ENCODE results near the gene RALGAPA2.

The RALGAPA2 gene

DNA sequence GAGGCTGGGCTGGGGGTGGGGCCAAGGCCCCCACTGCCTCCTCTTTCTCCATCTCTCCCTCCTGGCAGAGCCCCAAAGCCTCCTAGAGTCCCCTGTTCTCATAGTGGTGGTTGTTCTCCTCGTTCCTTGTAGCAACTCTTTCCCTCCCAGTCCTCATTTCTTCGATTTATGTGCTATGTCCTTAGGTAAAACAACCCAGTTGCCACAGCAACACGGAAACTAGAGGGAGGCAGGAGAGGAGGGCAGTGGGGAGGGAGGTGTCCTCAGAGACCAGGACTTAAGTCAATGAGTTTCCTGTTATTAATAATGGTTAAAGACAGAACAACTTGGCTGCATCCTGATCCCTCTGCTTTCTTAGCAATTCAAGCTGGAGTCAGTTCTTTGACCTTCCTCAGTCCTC is 183.6 kb downstream of the RALGAPA2 start:
- DNase-seq = no peak

DNA sequence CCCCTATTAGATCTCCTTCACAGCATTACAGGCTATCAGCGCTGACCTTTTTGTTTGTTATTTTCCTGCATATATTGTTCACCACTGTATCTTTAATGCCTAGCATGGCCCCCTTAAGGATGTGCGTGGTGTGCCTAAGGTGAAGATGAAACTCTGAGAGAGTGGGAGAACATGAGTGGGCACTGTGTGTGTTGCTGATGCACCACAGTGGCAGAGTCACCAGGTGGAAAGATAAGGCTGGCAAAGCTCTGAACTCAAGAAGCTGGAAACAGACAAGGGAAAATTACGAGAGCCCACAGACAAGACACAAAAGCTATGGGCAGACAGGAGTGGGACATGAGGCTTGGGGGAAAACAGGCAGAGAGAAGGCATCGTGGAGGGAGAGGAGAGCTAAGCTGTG is 184.8 kb downstream of the RALGAPA2 start:
- no peak for DNase-seq

DNA sequence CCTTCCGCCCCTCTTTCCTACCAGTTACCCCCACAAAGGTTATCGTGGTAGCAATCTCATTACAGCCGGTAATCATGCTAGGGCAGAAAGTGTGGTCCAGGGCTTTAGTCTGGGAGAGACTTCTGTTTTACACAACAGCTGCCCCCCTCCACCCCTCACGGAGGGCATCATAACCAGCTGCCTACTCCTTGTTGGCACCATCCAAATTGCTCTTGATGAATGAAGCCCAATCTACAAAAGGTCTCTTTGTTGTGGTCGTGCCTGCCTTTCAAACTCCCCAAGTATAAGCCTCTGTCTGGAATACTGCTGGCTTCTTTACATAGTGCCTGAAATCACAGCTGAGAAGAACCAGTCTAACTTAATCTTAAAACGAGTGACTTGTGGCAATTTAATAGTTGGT is 186.7 kb downstream of the RALGAPA2 start:
- DNase-seq = peak; percentile 17

DNA sequence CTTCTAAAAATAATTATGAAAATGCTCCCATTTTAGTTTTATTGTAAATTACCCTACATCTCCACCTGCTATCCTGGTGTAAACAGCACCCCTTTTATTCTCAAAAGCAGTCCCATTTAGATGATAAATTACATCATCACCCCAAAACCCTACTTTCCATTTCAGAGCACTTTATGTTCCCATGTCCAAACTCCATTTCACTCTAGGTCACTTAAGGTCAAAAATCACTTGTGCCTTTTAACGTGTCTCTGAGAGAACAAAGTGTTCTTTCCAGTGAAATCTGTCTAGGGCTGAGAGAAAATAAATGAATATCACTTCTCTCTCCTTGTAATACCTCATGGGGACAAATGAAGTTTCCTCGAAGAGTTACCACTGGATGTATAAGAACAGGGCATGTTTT is 187.2 kb downstream of the RALGAPA2 start:
- DNase-seq = no peak

DNA sequence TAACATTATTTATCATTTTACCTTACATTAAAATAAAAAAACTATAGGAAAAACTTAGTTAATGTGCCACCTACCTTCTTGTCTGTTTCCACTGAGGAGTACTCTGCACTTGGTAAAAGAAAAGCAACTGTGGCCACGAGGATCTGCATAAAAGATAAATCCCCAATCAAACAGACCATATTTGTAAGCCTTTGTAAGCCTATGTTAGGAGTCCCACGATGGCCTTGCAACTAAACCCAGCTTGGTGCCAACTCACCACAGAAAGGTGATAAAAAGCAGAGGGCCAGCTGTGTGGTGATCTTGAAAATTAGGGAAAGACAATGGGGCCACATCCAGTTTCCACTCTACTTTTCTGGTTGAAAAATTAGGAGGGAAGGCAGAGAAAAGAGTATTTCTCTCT is 187.7 kb downstream of the RALGAPA2 start:
- no peak for DNase-seq

DNA sequence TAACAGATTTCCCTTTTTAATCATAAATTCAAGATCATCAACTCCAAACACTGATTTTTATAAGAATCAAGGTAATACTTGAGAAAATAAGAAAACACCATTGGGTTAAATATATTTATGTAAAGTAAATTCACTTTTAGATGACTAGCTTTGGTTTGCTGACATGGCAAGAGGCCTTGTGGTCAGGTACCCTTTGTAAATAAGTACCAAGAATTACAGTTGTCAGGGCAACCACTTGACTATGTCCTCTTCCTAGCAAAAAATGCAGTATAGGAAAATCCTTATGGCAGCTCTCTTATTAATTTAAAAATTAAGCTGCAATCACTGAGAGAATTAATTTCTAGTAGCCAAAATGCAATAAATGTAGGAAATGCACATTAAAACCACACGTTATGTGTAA is 190.7 kb downstream of the RALGAPA2 start:
- DNase-seq = no peak

DNA sequence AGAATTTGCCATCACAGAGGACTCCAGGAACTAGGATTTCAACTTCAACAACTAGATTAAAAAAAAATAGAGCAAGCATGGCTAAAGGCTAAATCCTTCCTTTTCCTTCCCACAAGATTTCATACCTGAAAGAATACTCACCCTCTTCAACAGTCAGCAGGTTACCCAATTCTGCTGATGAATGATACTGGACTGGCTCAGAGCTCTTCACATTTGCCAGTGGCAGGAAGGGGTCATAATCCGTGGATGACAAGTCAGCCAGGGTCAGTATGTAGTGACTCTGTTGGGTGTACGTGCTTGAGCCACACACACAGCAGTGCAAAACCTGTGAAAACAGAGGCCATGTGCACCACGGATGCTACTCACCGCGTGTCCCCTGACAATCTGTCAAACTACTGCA is 191.7 kb downstream of the RALGAPA2 start:
- no peak for DNase-seq

DNA sequence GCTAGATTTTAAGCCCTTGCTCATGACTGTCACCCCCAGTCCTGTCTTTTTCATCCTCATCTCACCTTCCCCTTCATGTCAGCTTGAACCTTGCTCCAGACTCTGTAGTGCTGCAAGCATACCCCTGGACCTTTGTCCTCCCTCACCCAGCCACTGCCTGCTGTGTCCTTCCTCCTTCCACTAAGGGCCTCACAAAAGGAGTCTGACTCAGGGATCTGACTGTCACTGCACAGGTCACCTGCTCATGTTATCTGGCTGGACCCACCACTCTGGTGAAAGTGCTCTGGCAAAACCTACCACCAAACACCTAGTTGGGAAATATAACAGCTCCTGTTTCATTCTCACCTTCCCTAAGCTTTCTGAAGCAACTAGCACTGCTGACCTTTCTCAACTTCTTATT is 193.2 kb downstream of the RALGAPA2 start:
- DNase-seq = no peak

DNA sequence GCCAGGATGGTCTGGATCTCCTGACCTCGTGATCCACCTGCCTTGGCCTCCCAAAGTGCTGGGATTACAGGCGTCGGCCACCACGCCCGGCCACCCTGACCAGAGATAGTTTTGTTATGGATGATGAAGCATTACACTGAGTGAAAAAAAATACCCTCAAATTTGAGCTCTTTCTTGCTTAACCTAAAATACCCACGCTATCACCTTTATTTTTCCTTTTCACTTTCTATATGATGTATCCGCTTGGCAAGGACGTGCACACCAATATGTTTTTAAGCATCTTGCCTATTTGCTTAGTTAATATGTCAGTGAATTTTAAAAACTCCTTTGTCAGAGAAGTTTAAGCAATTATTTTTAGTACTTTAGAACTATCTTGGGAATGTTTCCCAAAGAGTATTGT is 194.2 kb downstream of the RALGAPA2 start:
- DNase-seq = no peak

DNA sequence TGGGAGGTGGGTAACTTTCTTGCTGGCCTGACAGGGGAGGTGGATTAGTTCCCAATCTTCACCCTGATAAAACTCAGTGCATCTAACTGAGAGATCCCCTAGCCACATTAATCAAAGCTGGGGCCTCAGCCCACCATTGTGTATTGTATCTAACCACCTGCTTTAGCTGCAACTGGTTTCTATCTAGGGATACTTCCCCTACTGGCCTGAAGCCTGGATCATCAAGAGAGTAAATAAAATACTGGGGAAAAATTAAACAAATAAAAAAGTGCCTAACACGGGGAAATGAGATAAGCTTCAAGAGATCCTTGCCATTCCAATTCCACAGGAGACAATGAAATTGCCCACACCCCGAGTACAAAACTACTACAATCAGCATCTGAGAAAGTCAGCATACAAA is 195.1 kb downstream of the RALGAPA2 start:
- no peak for DNase-seq

DNA sequence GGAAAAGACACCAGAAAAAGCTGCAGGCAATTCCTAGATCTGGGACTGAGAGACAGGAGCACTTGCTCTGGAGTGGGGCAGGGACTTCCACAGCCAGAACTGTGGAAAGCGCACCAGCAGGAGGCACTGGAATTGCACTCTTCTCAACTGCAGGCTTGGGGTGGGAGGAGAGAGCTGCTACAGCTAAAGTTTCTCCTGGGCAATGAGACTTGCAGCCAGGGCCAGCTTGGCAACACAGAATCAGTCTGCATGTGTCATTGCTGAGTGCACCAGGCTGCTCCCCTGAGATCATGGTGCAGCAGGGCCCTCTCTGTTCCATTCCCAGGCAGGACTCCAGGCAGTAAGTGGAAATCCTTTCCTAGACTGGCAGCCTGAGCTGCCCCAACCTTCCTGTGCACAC is 198.7 kb downstream of the RALGAPA2 start:
- no peak for DNase-seq

DNA sequence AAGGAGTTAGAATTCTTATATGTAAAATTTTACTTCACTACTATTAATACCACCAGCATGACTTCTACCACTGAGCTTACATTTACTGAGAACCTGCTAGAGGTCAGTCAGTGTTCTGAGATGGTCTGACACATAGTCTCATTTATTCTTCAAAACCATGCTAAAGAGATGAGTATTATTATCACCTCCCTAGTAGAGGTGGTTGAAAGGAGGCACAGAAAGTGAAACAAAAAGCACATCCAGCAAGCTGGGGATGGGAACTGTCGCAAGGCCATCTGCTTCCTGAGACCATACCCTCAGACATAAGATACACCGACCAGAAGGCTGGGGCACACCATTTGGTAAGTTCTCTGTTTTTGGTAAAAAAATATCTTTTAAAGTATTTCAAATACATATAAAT is 206.9 kb downstream of the RALGAPA2 start:
- DNase-seq = no peak

DNA sequence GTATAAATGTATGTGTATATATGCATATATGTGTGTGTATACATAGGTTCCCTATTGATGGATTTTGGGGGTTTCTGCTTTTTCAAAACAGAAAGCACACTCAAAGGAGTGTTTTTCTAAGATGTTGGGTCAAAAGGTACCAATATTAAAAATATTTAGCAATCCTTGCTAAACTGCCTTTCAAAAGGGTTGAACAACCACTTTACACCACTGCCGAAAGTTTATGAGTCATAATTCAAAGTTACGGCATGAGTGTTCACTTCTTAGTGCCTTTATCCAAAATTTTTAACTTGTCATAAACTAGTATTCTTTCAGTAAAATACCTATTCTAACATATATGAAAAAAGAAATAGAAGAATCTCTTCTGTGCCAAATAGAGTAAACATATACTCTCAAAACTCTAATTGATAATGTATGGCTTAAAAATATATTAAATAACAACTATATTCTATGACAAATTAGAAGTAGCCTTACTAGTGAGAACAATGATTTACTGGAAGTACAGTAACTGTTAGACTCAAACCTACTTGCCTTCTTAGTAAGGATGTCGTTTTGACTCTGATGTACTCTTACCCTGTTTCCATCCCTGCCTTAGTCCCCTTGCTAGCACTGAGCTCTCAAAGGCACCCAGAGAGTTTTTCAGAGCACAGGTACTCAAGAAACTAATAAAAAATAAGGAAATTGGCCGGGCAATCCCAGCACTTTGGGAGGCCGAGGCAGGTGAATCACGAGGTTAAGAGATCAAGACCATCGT is 208.5 kb downstream of the RALGAPA2 start:
- DNase-seq = no peak

DNA sequence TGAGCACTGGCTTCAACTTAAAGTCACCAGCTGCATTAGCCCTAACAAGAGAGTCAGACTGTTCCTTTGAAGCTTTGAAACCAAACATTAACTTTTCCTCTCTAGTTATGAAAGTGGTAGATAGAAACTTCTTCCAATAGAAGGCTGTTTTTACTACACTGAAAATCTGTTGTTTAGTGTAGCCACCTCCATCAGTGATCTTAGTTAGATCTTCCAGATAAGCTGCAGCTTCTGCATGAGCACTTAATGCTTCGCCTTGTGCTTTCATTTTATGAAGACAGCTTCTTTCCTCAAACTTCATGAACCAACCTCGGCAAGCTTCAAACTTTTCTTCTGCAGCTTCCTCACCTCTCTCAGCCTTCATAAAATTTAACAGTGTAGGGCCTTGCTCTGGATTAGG is 211.3 kb downstream of the RALGAPA2 start:
- no peak for DNase-seq

DNA sequence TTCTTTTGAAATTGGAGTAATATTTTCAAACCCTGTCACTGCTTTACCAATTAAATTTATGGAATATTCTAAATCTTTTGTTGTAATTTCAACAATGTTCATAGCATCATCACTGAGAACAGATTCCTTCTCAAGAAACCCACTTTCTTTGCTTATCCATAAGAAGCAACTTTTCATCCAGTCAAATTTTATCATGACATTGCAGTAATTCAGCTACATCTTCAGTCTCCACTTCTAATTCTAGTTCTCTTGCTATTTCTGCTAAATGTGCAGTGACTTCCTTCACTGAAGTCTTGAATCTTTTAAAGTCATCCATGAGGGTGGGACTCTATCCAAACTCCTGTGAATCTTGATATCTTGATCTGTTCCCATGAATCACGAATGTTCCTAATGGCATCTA is 212.1 kb downstream of the RALGAPA2 start:
- DNase-seq = no peak

DNA sequence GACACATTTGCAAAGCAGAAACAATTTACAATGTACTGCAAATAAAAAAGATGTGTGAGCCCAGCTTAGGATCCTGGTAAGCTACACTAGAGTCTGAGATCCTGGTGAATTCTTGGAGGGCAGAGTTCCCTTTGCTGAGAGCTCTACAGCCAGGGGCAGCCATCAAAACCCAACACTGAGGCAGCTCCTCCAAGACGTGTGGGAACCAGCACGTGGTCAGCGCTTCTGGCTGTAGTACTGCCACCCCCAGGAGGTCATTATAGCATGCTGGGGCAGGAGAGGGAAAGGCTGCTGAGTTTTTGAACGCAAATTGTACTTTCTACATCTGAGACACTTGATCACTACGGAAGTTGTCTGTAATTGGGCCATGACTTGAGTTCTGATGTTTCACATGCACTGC is 213.0 kb downstream of the RALGAPA2 start:
- DNase-seq = peak; percentile 30

DNA sequence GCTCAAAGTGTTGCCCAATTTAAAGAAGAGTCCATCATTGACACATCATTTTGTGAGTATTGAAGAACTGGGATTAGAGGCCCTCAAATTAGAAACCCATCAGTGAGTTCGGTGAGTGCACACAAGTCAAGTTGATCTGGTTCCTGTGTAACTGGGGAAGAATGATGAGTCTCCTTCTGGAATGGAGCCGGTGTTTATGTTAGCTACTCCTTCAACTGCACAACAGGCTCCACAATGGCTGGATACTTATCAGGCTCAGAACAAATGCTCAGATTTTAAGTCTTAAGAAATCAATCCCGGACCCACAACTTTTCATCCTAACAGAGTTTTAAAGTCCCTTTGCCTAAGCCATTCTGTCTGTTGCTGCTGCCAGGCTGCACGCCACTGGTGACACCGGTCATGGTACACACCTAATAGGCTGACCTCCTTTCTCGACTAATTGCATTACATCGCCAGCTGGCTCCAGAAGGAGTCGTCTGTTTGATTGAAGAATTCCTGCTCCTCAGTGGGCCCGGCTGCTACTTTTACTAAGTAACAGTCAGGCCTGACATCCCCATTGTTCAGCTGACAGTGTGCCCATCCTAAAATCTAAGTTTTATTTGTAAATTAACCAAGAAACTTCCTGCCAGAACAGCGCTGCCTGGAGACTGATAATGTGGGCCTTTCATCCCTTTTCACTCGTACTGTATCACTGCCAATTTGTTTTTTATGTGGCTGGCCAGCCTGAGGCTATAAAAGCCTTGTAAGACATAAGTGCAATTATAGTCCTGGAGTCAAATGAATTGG is 214.2 kb downstream of the RALGAPA2 start:
- DNase-seq = peak; percentile 86

DNA sequence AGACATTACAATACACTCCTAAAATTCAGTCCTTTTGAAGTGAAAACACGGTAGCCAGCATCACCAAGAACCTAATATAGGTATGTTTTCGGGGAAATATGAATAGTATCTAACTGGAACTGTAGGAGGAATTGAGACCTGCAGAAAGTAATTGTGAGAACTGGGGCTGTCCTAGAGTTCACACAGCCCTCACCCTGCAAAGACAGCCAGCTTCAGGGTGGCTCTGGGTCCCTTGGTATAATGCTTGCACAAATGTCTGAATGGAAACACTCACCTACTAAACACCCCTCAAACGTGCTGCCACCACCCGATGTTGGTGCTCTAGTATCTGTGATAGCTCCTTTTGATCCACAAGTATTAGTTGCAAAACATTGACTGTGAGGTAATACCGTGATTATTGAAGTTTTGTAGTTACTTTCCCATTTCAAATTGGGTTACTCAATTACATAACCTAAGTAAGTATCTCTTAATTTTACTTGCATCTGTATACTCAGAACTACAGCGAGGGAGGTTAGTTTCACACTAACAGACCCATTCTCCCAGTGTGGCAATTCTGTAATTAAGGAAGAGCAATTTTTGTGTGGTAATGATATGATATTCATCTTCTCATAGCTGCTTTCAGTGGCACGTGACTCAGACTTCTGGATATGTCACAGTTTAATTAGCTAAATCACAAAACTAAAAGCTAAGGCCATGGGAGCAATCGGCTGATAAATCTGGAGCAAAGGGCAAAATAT is 215.0 kb downstream of the RALGAPA2 start:
- no peak for DNase-seq

DNA sequence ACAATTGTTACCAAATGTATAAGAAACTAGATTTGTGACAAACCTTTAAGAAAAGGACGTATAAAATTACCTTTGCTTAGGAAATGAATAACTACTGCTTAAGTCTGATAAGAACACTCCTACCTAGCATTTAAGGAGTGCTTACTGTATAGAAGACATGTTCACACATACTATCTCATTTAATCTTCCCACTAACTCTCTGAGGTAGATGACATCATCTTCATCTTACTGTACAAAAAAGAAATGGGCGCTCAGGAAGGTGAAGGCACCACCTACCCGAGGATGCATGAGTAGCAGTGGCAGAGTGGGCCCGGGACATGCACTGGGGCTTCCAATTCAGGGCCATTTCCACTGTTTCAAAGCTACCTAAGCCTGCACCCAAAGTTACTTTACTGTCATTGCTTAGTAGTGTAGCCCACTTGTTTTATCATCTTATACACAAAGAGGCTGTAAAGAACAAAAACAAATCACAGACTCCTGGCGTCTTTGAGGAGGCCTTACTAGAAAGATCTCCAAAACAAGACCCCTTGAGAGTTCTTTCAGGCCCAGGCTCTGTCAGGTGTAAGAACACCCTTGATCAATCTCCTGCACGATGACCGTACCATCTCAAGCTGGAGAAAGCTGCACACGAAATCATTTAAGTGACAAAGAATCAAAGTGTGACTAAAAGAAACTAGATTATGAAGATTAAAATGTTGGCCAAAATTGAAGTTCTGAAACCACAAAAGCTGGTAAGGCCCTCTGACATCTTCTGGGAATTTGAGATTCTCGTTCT is 216.5 kb downstream of the RALGAPA2 start:
- no peak for DNase-seq

DNA sequence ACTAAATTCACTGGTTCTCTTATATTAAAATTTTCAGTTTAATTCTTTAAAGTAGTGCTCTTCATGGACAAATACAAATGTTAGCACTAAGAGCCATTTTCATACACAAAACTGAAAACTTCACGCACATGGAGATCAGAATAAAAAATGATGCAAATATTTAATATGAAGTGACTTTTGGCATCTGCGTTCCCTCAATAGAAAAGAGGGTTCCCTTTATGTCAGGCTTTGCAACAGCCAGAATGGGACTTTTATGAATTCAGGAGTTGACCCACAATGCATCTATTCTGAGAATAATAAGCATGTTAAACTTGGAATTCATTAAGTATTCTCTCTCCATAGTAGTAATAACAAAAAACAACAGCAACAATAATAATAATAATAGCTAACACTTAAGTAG is 218.7 kb downstream of the RALGAPA2 start:
- DNase-seq = no peak

DNA sequence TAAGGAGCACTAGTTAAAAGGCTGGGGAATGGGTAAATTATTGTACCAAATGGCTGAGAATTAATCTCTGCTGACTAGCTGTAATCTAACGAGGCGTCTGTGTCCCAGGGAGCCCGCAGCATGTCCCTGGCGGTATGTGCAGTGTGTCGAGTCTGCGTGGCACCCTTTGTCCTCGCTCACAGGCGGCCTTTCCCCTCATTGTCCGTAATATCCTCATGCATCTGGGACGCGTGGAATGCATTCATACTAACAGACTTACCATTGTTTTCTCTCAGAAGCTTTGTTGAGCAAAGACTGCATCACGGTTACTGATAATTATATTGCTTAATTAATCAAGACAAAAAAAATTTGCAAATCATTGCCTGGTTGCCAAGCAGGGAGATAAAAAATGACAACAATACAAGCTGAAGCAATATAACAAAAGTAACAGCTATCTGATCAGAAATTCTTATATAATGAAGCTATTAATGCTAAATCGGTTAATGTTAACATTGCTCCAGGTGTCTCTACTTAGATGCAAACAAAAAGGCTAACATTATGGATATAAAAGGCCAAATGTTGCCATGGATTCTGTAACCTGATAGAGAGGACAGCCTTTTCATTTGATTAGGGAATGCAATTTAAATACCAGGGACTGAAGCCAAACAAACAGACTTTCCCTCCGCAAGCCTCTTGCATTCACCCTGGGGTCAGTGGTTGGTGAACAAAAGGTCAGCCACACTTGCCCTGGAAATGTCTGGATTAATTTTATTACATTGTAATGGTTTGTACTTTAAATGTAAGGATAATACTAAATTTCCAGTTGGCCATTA is 219.7 kb downstream of the RALGAPA2 start:
- peak; percentile 86 for DNase-seq

DNA sequence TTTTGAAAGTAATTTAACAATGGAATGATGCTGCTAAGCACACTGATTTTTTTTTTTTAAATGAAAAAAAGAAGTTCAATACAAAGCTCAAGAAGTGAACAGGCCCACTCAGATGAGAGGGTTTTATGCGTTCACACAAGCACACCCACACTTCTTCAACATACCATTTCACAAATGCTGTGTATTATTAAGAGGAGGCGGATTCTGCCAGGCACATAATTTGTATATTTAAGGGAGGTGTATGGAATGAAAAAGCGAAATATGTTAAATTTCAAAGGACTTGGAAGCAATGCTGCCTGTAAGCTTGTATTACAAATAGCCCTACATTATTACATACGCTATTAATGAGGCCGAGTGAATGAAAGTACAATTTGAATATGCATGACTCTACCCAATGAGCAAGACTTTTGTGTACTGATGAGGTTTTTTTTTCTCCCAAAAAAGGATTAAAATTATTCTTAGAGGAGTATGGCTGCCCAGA is 220.6 kb downstream of the RALGAPA2 start:
- no peak for DNase-seq

Measured in retina (tissue), 1 donor.